ENCODE results near the gene UBE2G1. TPM values are rescaled to one million over a fixed set of nuclear protein-coding genes. Genes with fewer than 3 reads are reported as not detected.
A peak's percentile ranks its signal among the peaks of the same experiment; 100 is the strongest.

UBE2G1 gene
- total and polyA plus RNA-seq, 9 of the 15 experiments (the other 6 are each of a cell fraction or from before 2014, with no cell fraction given) = 10.1 to 65.9 (median 29.7) TPM

DNA sequence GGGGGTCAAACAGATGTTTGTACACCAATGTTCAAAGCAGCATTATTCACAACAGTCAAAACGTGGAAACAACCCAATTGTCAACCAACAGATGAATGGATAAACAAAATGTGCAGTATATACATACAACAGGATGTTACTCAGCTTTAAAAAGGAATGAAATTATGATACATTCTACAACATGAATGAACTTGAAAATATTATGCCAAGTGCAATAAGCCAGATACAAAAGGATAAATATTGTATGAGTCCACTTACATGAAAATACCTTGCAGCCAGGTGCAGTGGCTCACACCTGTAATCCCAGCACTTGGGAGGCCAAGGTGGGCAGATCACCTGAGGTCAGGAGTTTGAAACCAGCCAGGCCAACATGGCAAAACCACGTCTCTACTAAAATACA lies 39.9 kb downstream of the UBE2G1 start (continued):
- TF ChIP-seq ZNF785 (CRISPR knock-in tag; IDR thresholded peaks at IDR 0.05) (no peak), TOE1 (IDR thresholded peaks at IDR 0.05; ENCODE audit: borderline replicate concordance) (no peak), TOE1 (CRISPR knock-in tag; IDR thresholded peaks at IDR 0.05; ENCODE audit: borderline replicate concordance, low read depth) (no peak), RNF2 (IDR thresholded peaks at IDR 0.05) (no peak)

DNA sequence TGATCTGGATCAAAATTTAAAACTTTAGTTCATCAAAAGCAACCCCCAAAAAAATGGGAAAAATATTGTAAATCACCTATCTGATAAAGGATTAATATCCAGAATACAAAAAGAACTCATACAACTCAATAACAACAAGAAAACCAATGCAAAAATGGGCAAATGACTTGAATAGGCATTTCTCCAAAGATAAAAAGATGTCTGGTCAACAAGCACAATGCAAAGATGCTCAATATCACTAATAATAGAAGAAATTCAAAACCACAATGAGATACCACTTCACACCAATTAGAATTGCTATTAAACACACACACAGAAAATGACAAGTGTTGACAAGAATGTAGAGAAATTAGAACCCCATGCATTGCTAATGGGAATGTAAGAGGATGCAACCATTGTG lies 40.4 kb downstream of the UBE2G1 start:
- ChIA-PET POLR2A (no interaction called here), CTCF (ENCODE audit: low intra/inter-chr PET ratio) (no interaction called here)
- in situ Hi-C loops (cut with MboI) = no loop called here
- intact Hi-C loops (cut with micrococcal nuclease) = no loop called here
- no peak overlapping the region for H2AFZ ChIP-seq (ENCODE audit: low read depth, low read length)
- no peak overlapping the region for H3K27ac ChIP-seq (ENCODE audit: extremely low read depth, low read depth, low read length)
- H3K4me1 ChIP-seq (replicated peaks in 1 of 2; ENCODE audit: control insufficient read depth in 2 of 2, insufficient read depth in 2 of 2, low read length in 2 of 2) = no peaks in the 10 kb centered on the region; a peak in 2 of 5 replicates
- H3K9me1 ChIP-seq (ENCODE audit: control insufficient read depth, insufficient read depth, low read length) = no peaks in the 10 kb centered on the region
- peaks cover 95% of the 10 kb centered on the region for H3K79me2 ChIP-seq (ENCODE audit: control insufficient read depth, insufficient read depth, low read length)
- BruUV-seq (replicated peaks) = no TSS peak
- FAIRE-seq (no peak), DNase-seq (ENCODE audit: extremely low read depth in 1 of 4, low spot score in 3 of 4) (no peak), ATAC-seq (no peak)
- TF ChIP-seq CCNT2 (IDR thresholded peaks at IDR 0.05; ENCODE audit: borderline replicate concordance, extremely low read depth, insufficient read length, low read depth, low read length) = no peak
- TF ChIP-seq, protein P1, sequence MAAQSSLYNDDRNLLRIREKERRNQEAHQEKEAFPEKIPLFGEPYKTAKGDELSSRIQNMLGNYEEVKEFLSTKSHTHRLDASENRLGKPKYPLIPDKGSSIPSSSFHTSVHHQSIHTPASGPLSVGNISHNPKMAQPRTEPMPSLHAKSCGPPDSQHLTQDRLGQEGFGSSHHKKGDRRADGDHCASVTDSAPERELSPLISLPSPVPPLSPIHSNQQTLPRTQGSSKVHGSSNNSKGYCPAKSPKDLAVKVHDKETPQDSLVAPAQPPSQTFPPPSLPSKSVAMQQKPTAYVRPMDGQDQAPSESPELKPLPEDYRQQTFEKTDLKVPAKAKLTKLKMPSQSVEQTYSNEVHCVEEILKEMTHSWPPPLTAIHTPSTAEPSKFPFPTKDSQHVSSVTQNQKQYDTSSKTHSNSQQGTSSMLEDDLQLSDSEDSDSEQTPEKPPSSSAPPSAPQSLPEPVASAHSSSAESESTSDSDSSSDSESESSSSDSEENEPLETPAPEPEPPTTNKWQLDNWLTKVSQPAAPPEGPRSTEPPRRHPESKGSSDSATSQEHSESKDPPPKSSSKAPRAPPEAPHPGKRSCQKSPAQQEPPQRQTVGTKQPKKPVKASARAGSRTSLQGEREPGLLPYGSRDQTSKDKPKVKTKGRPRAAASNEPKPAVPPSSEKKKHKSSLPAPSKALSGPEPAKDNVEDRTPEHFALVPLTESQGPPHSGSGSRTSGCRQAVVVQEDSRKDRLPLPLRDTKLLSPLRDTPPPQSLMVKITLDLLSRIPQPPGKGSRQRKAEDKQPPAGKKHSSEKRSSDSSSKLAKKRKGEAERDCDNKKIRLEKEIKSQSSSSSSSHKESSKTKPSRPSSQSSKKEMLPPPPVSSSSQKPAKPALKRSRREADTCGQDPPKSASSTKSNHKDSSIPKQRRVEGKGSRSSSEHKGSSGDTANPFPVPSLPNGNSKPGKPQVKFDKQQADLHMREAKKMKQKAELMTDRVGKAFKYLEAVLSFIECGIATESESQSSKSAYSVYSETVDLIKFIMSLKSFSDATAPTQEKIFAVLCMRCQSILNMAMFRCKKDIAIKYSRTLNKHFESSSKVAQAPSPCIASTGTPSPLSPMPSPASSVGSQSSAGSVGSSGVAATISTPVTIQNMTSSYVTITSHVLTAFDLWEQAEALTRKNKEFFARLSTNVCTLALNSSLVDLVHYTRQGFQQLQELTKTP (IDR thresholded peaks at IDR 0.05; ENCODE audit: low read depth in 1 of 2, partially characterized antibody in 2 of 2) = peak in 1 of 2 experiments; percentile 88
- H4K20me1 ChIP-seq (replicated peaks; ENCODE audit: control insufficient read depth, insufficient read depth, low read length) = no peaks in the 10 kb centered on the region
- H3K36me3 ChIP-seq (ENCODE audit: control insufficient read depth, insufficient read depth, low read length) = peaks cover 13% of the 10 kb centered on the region; the same call in 2 of the 3 replicates
- no peaks in the 10 kb centered on the region for H3K9me3 ChIP-seq (replicated peaks; ENCODE audit: control insufficient read depth, insufficient read depth, low read depth, low read length)
- no peak overlapping the region for H3K4me3 ChIP-seq
- H3K27me3 ChIP-seq (ENCODE audit: control insufficient read depth in 2 of 2, insufficient read depth in 2 of 2, low read length in 2 of 2) = no peaks in the 10 kb centered on the region
- no peak overlapping the region for H3K4me2 ChIP-seq (ENCODE audit: insufficient read depth, low read length)
- no peak overlapping the region for H3K9ac ChIP-seq (ENCODE audit: insufficient read depth in 1 of 2, low read depth in 2 of 2, low read length in 2 of 2)

Measured in K562 (cell line).